H4 (cell line): ENCODE results near the gene TRMU. TPM values are rescaled to one million over a fixed set of nuclear protein-coding genes. Genes with fewer than 3 reads are reported as not detected.
"Not testable (repeated sequence)": the region's sequence is repeated elsewhere in the genome, so short reads cannot be mapped to it uniquely, and the experiment has no call there.

Source experiments
- DNase-seq: peaks from one replicate; pipeline ENCODE4 v3.0.0-alpha.2; 2015; ENCODE audit warnings: low spot score
- total RNA-seq: library from RNA; depleted of rRNA; stranded (reverse); fragments of >200 nt; shearing (Covaris generic); gene quantifications from 2 replicates; pipeline ENCODE4 v1.2.3, GENCODE V29; 2014

TRMU gene
- total RNA-seq, 1 experiment from 2014 or later = 37.0 TPM

- DNase-seq = no peak
Observed at GRCh38 chr22:46387748-46388147, 52.2 kb downstream of the TRMU start.

- DNase-seq = no peak
Observed at GRCh38 chr22:46388647-46389046, 53.1 kb downstream of the TRMU start.

GRCh38 chr22:46389081-46389480 is 53.6 kb downstream of the TRMU start:
- no peak for DNase-seq

GRCh38 chr22:46390105-46390651 is 54.7 kb downstream of the TRMU start:
- no peak for DNase-seq

GRCh38 chr22:46390652-46391301 is 55.3 kb downstream of the TRMU start:
- DNase-seq = no peak

DNA sequence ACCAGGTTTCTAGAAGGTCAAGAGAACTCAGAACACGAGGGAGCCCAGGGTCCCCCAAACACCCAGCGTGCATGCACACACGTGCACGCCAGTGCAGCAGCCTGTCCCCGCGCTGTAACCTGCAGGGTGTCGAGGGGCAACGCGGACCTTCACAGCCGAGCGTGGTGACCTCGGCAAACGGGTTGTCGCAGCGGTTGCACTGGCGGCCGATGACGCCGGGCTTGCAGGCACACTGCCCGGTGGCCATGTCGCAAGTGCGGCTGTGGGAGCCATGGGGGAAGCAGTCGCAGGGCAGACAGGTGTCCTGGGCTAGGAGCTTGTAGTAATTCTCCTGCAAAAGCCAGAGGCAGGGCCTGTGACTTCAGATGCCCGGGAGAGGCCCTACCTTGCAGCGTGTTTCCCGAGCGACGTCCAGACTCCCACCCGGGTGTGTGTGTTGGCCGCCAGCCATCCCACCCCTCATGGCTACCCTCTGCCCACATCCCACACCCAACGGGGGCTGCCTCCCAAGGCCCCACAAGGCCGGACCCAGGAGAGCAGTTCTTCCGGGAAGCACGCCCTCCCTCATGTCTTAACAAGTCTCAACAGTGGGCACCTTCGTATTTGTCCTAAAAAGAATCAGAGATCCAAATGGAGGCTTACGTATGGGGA is 56.1 kb downstream of the TRMU start:
- no peak for DNase-seq

DNA sequence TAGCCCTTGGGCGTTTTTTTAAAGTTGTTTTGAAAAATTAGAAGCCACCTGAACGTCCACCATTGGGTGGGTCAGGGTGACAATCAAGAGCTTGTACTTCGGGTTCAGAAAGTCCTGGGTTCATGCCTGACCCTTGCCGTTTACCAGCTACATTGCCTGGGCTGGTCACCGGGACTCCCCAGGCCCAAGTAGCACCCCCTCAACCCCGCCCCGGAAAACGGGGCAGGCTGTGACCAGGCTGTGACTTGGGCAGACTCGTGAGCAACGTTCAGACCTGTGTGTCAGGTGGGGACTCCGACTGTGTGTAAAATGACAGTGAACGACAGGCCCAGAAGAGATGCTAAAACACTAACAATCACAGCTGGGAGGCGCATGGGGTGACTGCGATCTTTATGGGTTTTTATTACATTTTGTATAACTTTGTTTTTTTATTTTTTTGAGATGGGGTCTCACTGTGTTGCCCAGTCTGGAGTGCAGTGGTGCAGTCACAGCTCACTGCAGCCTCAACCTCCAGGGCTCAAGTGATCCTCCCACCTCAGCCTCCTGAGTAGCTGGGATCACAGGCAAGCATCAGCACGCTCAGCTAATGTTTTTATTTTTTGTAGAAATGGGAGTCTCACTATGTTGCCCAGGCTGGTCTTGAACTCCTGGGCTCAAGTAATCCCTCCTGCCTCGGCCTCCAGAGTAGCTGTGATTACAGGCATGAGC is 56.8 kb downstream of the TRMU start:
- no peak for DNase-seq

DNA sequence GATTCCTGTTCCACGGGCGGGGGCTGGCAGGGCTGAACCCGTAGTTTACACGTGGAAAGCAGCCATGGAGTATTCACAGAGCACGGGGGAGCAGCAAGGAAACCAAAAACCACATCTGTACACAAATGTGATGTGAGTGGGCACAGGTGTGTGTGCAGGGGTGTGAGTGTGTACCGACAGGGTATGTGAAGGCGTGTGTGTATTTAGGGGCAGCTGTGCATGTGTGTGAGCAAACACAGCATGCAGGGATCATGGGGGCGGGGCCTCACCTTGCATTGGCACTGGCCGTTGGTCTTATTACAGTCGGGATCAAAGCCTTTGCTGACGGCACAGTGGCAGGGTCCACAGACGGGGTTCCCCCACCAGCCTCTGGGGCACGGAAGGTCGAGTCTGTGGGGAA is 58.4 kb downstream of the TRMU start:
- DNase-seq = no peak

GRCh38 chr22:46394622-46395021 is 59.1 kb downstream of the TRMU start:
- DNase-seq = no peak

- DNase-seq = no peak
Observed at GRCh38 chr22:46395145-46395544, 59.6 kb downstream of the TRMU start.

DNA sequence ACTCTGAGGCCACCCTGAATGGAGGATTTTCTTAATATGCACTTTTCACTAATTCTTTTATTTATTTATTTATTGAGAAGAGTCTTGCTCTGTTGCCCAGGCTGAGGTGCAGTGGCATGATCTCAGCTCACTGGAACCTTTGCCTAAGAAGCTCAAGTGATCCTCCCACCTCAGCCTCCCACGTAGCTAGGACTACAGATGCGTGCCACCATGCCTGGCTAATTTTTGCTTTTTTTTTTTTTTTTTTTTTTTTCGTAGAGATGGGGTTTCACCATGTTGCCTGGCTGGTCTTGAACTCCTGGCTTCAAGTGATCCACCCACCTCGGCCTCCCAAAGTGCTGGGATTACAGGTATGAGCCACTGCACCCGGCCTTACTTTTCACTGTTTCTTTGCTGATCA is 61.5 kb downstream of the TRMU start:
- DNase-seq = not testable (repeated sequence)

DNA sequence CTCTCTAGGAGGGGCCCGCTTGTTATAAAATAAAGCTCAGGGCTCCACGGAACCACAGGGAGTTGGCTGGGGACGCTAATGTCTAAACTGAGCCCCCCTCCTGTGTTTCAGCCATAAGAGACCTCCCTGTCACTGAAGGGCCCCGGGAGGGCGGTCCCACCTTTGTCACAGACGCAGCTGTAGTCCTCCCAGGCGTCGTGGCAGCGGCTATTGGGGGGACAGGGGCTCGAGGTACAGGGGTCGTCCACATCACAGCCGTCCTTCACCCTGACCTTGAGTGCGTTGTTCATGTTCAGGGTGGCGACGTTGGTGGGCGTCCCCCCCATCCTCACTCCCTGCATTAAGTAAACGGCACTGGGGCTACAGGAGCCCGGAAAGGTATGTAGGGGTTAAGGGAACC is 62.0 kb downstream of the TRMU start:
- no peak for DNase-seq

- DNase-seq = no peak
Observed at GRCh38 chr22:46397951-46398350, 62.4 kb downstream of the TRMU start.

GRCh38 chr22:46399251-46400024 is 63.9 kb downstream of the TRMU start:
- DNase-seq = no peak

DNA sequence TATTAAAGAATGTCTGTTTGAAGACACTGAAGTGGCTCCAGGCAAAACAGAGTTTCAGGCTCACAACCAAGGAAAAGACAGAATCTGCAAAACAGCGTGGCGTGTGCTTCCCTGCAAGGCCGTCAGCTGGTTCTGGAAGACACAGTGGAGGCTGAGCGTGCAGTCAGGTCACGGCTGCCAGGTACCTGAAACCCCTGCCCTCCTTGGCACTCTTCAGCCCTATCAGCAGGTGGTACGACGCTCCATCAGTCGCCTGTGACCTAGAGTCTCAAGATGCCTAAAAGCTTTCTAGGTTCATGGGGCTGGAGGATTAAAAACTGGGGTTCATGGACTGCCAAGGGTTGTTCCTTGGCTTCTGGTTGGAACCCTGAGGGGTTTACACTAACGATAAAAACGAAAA is 65.9 kb downstream of the TRMU start:
- no peak for DNase-seq

- no peak for DNase-seq
Observed at GRCh38 chr22:46402505-46402904, 67.0 kb downstream of the TRMU start.

DNA sequence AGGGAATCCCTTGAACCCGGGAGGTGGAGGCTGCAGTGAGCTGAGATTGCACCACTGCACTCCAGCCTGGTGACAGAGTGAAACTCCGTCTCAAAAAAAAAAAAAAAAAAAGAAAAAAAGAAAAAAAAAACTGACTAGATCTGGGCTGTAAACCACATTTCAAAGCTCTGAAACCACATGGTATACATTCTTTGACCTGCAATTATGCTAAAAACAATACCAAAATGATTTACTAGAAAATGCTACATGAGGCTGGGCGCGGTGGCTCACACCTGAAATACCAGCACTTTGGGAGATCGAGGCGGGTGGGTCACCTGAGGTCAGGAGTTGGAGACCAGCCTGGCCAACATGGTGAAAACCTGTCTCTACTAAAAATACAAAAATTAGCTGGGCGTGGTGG is 68.4 kb downstream of the TRMU start:
- not testable (repeated sequence) for DNase-seq

- no peak for DNase-seq
Observed at GRCh38 chr22:46405901-46406300, 70.4 kb downstream of the TRMU start.

- no peak for DNase-seq
Observed at GRCh38 chr22:46406349-46406748, 70.8 kb downstream of the TRMU start.

DNA sequence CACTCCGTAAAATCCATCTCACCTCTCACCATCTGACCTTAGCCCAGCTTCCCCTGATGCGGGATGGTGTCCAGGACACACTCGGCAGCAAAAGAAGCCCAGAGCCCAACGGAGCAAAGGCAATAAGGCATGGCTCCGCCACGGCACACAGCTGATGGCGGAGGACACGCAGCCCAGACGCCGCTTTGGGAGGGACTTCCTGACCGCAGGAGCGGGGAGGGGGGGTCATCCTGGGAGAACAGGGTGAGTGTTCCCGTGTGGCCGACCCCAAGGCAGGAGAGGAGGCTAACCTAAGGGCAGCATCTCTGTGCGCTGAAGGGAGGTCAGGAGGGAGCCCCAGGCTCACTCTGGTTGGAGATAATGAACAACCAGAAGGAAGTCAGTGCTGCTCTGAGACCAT is 71.3 kb downstream of the TRMU start:
- DNase-seq = no peak
